Stimulated activated memory B cell treated with anti-CD40 and anti-IgM and Interleukin-4, amounts not matched to agents 10 μg/mL and 1 μg/mL and 100 μg/mL, for 72 hours (primary cell): ENCODE results near the gene DCLK1.

ENCODE experiments used
- ATAC-seq: fragments of 150-1000 bp; cut with Tn5 transposase; 2 replicates; pipeline ENCODE4 v1.10.0; 2021
- H3K27ac Mint-ChIP-seq: one replicate; pipeline ENCODE4 v1.8.0; 2022; ENCODE audit warnings: mild to moderate bottlenecking, mixed read lengths
- H3K27me3 Mint-ChIP-seq: one replicate; pipeline ENCODE4 v1.8.0; 2022; ENCODE audit warnings: mixed read lengths
- H3K36me3 Mint-ChIP-seq: one replicate; pipeline ENCODE4 v1.8.0; 2022; ENCODE audit warnings: mixed read lengths
- H3K4me1 Mint-ChIP-seq: one replicate; pipeline ENCODE4 v1.8.0; 2022; ENCODE audit warnings: mixed read lengths
- H3K4me3 Mint-ChIP-seq: one replicate; pipeline ENCODE4 v1.8.0; 2022; ENCODE audit warnings: mild to moderate bottlenecking, moderate library complexity, mixed read lengths
- H3K9me3 Mint-ChIP-seq: one replicate; pipeline ENCODE4 v1.8.0; 2022; ENCODE audit warnings: mixed read lengths

DCLK1 gene

DNA sequence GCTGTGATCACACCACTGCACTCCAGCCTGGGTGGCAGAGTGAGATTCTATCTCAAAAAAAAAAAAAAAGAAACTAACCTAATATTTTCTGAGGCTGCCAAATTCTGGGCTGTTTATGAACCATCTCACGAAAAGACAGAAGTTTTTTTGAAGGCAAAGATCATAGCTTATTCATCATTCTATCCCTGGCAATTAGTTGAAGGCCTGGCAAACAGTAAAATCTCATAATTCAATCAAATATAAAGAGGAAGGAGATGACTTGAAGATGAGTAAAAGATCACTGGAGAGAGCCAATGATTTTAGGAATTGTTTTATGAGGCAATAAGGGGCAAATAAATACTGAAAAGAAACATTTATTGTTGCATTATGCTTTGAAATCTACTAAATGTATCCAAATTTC lies 216.5 kb downstream of the DCLK1 start:
- Mint-ChIP-seq H3K27me3 (no peaks in the 10 kb centered on the region), H3K27ac (no peak overlapping the region), H3K9me3 (no peaks in the 10 kb centered on the region), H3K36me3 (no peaks in the 10 kb centered on the region), H3K4me1 (no peaks in the 10 kb centered on the region), H3K4me3 (no peak overlapping the region)
- no peak for ATAC-seq

DNA sequence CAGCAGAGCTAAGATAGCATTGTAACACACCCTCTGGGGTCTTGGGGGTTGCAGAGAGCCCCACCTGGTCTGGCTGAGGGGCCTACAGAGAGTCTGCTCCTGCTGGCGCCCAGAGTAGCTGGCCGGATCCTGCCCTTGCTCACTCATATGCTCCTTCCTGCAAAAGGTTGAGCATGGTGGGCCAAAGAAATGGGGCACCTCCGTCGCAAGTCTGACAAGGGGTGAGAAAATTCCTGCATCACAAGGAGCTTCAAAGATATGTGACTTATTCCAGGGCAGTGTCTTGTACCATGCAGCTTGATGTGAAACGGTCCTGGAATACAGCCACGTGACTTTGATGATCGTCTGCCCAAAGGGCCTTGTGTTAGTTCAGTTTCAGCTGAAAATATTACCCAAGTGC lies 218.3 kb downstream of the DCLK1 start:
- H3K9me3 Mint-ChIP-seq: no peaks in the 10 kb centered on the region
- no peaks in the 10 kb centered on the region for H3K4me1 Mint-ChIP-seq
- no peak for ATAC-seq
- H3K4me3 Mint-ChIP-seq: no peak overlapping the region
- no peaks in the 10 kb centered on the region for H3K27me3 Mint-ChIP-seq
- no peak overlapping the region for H3K27ac Mint-ChIP-seq
- H3K36me3 Mint-ChIP-seq: no peaks in the 10 kb centered on the region

GRCh38 chr13:35909837-35910540 lies 221.2 kb downstream of the DCLK1 start:
- no peak overlapping the region for H3K4me3 Mint-ChIP-seq
- no peaks in the 10 kb centered on the region for H3K4me1 Mint-ChIP-seq
- no peak for ATAC-seq
- peaks cover 3% of the 10 kb centered on the region for H3K9me3 Mint-ChIP-seq
- H3K27me3 Mint-ChIP-seq: no peaks in the 10 kb centered on the region
- no peak overlapping the region for H3K27ac Mint-ChIP-seq
- no peaks in the 10 kb centered on the region for H3K36me3 Mint-ChIP-seq

DNA sequence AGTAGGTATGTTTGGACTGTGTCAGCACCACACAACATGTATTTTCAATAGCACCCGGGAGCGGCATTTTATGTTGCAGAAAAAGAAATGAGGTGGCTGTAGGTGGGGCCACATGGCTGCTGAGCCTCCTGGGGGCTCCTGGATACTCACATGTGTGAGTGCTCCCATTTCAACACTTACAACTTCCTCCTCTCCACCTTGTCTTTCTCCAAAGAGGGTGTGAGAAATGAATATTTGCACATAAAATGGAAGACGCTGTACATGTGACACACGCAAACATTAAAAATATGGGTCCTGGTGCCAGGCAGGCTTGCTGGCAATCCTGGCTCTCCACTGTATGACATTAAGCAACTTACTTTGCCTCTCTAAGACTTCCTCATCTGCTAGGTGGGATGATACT lies 222.1 kb downstream of the DCLK1 start:
- Mint-ChIP-seq H3K4me3 (no peak overlapping the region), H3K4me1 (no peaks in the 10 kb centered on the region), H3K9me3 (peaks cover 3% of the 10 kb centered on the region), H3K36me3 (no peaks in the 10 kb centered on the region), H3K27ac (no peak overlapping the region), H3K27me3 (no peaks in the 10 kb centered on the region)
- ATAC-seq: no peak

GRCh38 chr13:35908226-35908625 lies 223.0 kb downstream of the DCLK1 start:
- Mint-ChIP-seq H3K27me3 (no peaks in the 10 kb centered on the region), H3K36me3 (no peaks in the 10 kb centered on the region), H3K4me1 (no peaks in the 10 kb centered on the region), H3K9me3 (peaks cover 3% of the 10 kb centered on the region), H3K4me3 (no peak overlapping the region), H3K27ac (no peak overlapping the region)
- no peak for ATAC-seq

DNA sequence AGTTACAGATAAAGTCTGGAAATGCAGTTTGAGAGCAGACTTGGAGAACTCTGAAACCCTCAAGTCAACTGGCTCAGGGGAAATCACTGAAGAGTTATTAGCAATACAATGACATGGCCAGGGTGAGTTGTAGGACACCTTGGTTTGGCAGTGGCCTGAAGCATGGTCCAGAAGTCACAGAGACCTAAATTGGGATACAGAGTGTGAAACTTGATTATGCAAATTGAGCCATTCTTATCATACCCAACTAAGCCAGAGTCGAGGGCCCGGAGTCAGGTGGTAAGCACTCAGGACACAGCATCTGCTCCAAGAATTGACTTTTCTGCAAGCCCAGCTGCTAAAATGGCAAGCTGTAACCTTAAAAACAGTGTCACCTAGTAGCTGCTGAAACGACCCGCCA lies 224.5 kb downstream of the DCLK1 start:
- no peaks in the 10 kb centered on the region for H3K36me3 Mint-ChIP-seq
- peaks cover 8% of the 10 kb centered on the region for H3K27me3 Mint-ChIP-seq
- no peak for ATAC-seq
- no peak overlapping the region for H3K4me3 Mint-ChIP-seq
- no peak overlapping the region for H3K27ac Mint-ChIP-seq
- H3K4me1 Mint-ChIP-seq: no peaks in the 10 kb centered on the region
- peaks cover 6% of the 10 kb centered on the region for H3K9me3 Mint-ChIP-seq

- Mint-ChIP-seq H3K27ac (no peak overlapping the region), H3K36me3 (no peaks in the 10 kb centered on the region), H3K27me3 (peaks cover 8% of the 10 kb centered on the region), H3K4me1 (no peaks in the 10 kb centered on the region), H3K4me3 (no peak overlapping the region), H3K9me3 (peaks cover 9% of the 10 kb centered on the region)
- ATAC-seq: no peak
Observed at GRCh38 chr13:35903075-35903474, 228.1 kb downstream of the DCLK1 start.

DNA sequence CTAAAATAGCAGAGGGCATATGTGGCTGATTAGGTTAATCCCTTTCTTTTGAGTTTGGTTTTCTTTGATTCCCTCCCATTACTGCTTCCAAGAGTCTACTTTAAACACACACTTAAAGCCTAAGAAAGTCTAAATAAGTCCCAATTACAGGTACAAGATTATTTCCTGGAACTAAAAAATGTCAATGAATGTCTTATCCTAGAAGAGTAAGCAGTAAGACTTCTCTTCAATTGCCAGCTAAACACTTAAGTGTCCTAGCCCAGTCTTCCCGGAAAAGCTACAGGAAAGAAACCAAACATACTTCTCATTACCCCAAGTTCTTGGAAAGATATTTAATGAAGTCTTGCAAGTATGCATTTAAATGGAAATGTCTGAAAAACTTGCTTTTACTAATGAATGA lies 233.1 kb downstream of the DCLK1 start:
- no peak for ATAC-seq
- no peak overlapping the region for H3K27ac Mint-ChIP-seq
- H3K4me1 Mint-ChIP-seq: no peaks in the 10 kb centered on the region
- H3K36me3 Mint-ChIP-seq: no peaks in the 10 kb centered on the region
- H3K9me3 Mint-ChIP-seq: peaks cover 9% of the 10 kb centered on the region
- no peak overlapping the region for H3K4me3 Mint-ChIP-seq
- H3K27me3 Mint-ChIP-seq: peaks cover 8% of the 10 kb centered on the region

- H3K27me3 Mint-ChIP-seq: no peaks in the 10 kb centered on the region
- no peak overlapping the region for H3K27ac Mint-ChIP-seq
- H3K36me3 Mint-ChIP-seq: no peaks in the 10 kb centered on the region
- H3K4me1 Mint-ChIP-seq: no peaks in the 10 kb centered on the region
- no peak overlapping the region for H3K4me3 Mint-ChIP-seq
- no peak for ATAC-seq
- peaks cover 6% of the 10 kb centered on the region for H3K9me3 Mint-ChIP-seq
Observed at GRCh38 chr13:35894636-35895035, 236.5 kb downstream of the DCLK1 start.

DNA sequence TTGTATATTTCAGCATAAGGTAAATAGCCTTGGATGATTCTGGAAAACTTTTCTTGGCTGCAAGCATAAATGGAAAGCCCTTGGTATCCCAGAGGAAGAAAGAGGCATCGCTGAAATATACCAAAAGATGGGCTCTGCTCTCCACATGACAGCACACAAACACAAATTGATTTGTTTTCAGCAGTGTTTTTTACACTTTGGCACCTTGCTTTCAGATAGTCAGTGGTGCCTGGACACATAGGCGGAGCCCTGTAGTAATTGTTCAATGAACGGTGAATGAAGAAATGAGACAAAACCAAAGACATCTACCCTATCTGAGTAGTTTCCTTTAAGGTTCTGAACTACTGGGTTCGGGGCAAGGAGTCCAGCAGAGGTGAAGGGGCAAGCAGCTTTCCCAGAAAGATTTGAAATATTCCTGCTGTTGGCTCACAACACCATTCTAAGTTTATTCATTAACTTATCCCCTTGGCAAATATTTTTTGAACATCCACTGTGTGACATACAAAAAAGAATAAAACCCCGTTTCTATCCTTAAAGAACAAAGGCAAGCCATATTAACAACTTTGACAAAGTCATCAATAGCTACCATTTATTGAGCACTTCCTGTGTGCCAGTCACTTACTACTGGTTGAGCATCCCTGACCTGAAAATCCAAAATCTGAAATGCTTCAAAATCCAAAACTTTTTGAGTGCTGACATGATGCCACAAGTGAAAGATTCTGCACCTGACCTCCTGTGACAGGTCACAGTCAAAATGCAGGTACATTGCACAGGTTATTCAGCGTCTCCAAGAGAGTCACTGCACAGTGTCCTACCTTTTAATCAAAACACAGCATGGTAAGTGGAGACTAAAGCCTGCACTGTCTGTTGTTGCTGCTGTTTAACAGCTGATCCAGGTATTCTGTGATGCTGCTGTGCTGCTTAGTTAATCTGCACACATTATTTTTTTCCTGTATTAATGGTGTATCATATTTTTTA lies 238.1 kb downstream of the DCLK1 start:
- Mint-ChIP-seq H3K4me1 (no peaks in the 10 kb centered on the region), H3K36me3 (no peaks in the 10 kb centered on the region), H3K9me3 (peaks cover 3% of the 10 kb centered on the region), H3K27me3 (no peaks in the 10 kb centered on the region), H3K4me3 (no peak overlapping the region), H3K27ac (no peak overlapping the region)
- no peak for ATAC-seq

DNA sequence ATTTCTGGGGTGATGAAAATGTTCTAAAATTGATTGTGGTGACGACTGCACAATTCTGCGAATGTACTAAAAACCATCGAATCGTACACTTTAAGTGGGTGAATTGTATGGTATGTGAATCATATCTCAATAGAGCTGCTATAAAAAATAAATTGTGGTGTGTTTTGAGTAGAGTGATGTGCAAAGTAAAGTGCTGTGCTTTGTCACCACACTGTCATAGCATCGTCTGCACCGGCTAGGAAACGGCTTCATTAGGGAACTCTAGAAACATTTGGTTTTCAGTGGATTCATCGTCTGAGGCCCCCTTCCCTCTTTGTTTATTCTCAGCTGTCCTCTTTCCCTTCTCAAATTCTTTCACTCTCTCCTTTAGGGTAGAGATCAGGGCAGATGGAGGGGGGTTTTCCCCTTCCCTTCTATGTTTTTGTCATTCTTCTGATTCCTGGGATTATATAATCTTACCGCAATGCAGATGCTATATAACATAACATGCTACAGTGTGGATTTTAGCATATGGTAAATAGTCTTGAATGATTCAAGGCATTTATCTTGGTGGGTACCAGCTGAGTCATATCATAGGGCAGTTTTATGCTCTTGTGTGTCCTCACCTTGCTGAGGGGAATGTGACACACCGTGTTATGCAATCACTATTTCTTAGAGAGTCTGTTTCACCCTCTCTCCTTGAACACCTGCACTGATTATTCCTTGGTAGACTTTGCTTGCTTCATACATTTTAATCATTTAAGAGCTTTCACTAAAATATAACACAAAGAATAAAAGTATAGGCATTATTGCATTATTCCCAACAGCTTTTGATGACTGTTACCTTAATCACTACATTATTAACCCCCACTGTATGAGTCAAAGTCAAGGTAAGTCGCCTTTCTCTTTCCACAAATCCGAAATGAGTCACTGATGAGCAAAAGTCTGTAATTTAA lies 239.4 kb downstream of the DCLK1 start:
- Mint-ChIP-seq H3K36me3 (no peaks in the 10 kb centered on the region), H3K4me3 (no peak overlapping the region)
- ATAC-seq: no peak

GRCh38 chr13:35889560-35889959 lies 241.6 kb downstream of the DCLK1 start:
- no peak overlapping the region for H3K4me3 Mint-ChIP-seq
- no peaks in the 10 kb centered on the region for H3K27me3 Mint-ChIP-seq
- H3K4me1 Mint-ChIP-seq: no peaks in the 10 kb centered on the region
- H3K27ac Mint-ChIP-seq: no peak overlapping the region
- H3K36me3 Mint-ChIP-seq: no peaks in the 10 kb centered on the region
- no peaks in the 10 kb centered on the region for H3K9me3 Mint-ChIP-seq
- no peak for ATAC-seq

More for the DNA sequence above, 239.4 kb downstream of the DCLK1 start:
- Mint-ChIP-seq H3K9me3 (peaks cover 2% of the 10 kb centered on the region), H3K27ac (no peak overlapping the region), H3K4me1 (no peaks in the 10 kb centered on the region), H3K27me3 (no peaks in the 10 kb centered on the region)

- Mint-ChIP-seq H3K36me3 (no peaks in the 10 kb centered on the region), H3K9me3 (no peaks in the 10 kb centered on the region), H3K27ac (no peak overlapping the region), H3K4me1 (no peaks in the 10 kb centered on the region), H3K27me3 (no peaks in the 10 kb centered on the region), H3K4me3 (no peak overlapping the region)
- ATAC-seq: no peak
Observed at GRCh38 chr13:35888981-35889380, 242.2 kb downstream of the DCLK1 start.

GRCh38 chr13:35888457-35888883 lies 242.7 kb downstream of the DCLK1 start:
- no peaks in the 10 kb centered on the region for H3K27me3 Mint-ChIP-seq
- no peak overlapping the region for H3K27ac Mint-ChIP-seq
- no peaks in the 10 kb centered on the region for H3K4me1 Mint-ChIP-seq
- no peaks in the 10 kb centered on the region for H3K9me3 Mint-ChIP-seq
- no peak for ATAC-seq
- no peak overlapping the region for H3K4me3 Mint-ChIP-seq
- no peaks in the 10 kb centered on the region for H3K36me3 Mint-ChIP-seq

DNA sequence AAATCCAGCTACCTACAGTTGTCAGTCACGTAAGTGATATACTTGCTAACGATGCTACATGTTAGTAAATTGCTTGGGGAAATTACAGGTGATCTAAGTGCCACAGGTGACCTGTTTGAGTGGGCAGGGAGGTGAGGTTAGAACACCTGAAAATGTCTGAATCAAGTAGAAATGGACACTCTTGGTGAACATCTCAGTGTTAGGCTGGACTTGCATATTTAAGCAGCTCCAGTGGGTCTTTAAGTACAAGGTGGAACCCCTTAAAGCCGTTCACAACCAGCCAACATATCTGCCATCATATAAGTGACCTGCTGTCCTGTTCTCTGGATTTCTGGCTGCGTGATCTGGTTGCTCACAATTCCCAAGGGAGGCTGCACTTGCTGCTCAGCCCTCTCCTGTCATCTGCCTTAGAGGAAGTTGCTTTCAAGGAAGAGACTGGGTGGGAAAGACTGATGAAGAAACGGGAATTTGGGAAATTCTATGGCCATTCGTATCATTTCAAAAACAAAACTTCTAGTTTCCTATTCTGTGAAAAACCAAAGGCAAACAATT lies 244.0 kb downstream of the DCLK1 start:
- Mint-ChIP-seq H3K4me3 (no peak overlapping the region), H3K36me3 (no peaks in the 10 kb centered on the region), H3K4me1 (no peaks in the 10 kb centered on the region), H3K27ac (no peak overlapping the region), H3K27me3 (no peaks in the 10 kb centered on the region), H3K9me3 (no peaks in the 10 kb centered on the region)
- ATAC-seq: no peak
